Measurements from ENCODE around the gene RGS16. TPM values are rescaled to one million over a fixed set of nuclear protein-coding genes. Genes with fewer than 3 reads are reported as not detected.

The RGS16 gene
- total and polyA plus RNA-seq, 9 of the 15 experiments (the other 6 are each of a cell fraction or from before 2014, with no cell fraction given): 0.07 to 0.55 (median 0.36) TPM

GRCh38 chr1:182625024-182625423 is 20.8 kb upstream of the RGS16 start (continued):
- TF ChIP-seq ZBTB33 (CRISPR knock-in tag; IDR thresholded peaks at IDR 0.05) (no peak), POLR2AphosphoS2 (IDR thresholded peaks at IDR 0.05; ENCODE audit: low read length) (no peak)

DNA sequence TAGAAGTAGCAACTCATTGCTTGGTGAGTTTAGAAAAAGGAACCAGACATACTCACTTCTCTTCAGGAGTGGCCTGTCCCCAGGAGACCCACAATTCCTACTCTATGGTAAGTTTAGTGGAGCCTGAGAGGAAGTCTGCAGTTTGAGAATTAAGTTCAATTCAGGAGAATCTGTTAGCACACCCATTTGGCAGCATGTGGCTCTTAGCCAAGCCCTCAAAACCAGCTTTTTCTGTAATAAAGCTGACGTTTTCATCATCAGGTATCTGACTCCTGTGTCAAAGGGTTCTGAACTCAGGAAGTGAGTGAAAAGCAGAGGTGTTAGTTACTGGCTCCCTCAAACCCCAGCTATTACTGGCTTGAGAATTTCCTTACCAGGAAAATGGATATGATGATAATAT is 20.4 kb upstream of the RGS16 start:
- 0% methylated on average over 1 of the region's 1 CpG for whole genome bisulfite sequencing (ENCODE audit: insufficient coverage, low coverage, missing lambda C conversion rate)
- no peak overlapping the region for H2AFZ ChIP-seq (ENCODE audit: low read depth, low read length)
- intact Hi-C loops (cut with micrococcal nuclease): no loop called here

More for the DNA sequence above, 20.4 kb upstream of the RGS16 start:
- FAIRE-seq (no peak), DNase-seq (ENCODE audit: extremely low read depth in 1 of 4, low spot score in 3 of 4) (no peak), ATAC-seq (no peak)
- TF ChIP-seq FOXA3 (CRISPR knock-in tag; conservative IDR thresholded peaks at IDR 0.05 in 1 of 2, IDR thresholded peaks at IDR 0.05 in 1 of 2): no peak
- no peak for TF ChIP-seq MAZ (CRISPR knock-in tag; conservative IDR thresholded peaks at IDR 0.05 in 1 of 2, IDR thresholded peaks at IDR 0.05 in 1 of 2)
- TF ChIP-seq ERF (CRISPR knock-in tag; IDR thresholded peaks at IDR 0.05): no peak
- no peak for TF ChIP-seq FOXJ3 (CRISPR knock-in tag; IDR thresholded peaks at IDR 0.05)
- TF ChIP-seq TOE1 (IDR thresholded peaks at IDR 0.05; ENCODE audit: borderline replicate concordance): no peak
- TF ChIP-seq TOE1 (CRISPR knock-in tag; IDR thresholded peaks at IDR 0.05; ENCODE audit: borderline replicate concordance, low read depth): no peak
- no peak for TF ChIP-seq RBM15 (IDR thresholded peaks at IDR 0.05; ENCODE audit: insufficient read depth, low read length)
- in situ Hi-C loops (cut with MboI): no loop called here
- ChIA-PET CTCF (ENCODE audit: low intra/inter-chr PET ratio) (no interaction called here), POLR2A (interaction anchor here (0.5 to 0.8 kb wide), 2 partner anchors 332 to 363 kb away, joined by 3 to 4 read pairs; no protein-coding TSS in a partner anchor)
- Histone ChIP-seq H3K36me3 (ENCODE audit: control insufficient read depth, insufficient read depth, low read length) (no peaks in the 10 kb centered on the region), H4K20me1 (replicated peaks; ENCODE audit: control insufficient read depth, insufficient read depth, low read length) (no peaks in the 10 kb centered on the region), H3K4me1 (replicated peaks in 1 of 2; ENCODE audit: control insufficient read depth in 2 of 2, insufficient read depth in 2 of 2, low read length in 2 of 2) (no peaks in the 10 kb centered on the region), H3K9ac (ENCODE audit: insufficient read depth in 1 of 2, low read depth in 2 of 2, low read length in 2 of 2) (no peak overlapping the region), H3K4me3 (no peak overlapping the region), H3K9me3 (replicated peaks; ENCODE audit: control insufficient read depth, insufficient read depth, low read depth, low read length) (no peaks in the 10 kb centered on the region), H3K79me2 (ENCODE audit: control insufficient read depth, insufficient read depth, low read length) (no peaks in the 10 kb centered on the region), H3K4me2 (ENCODE audit: insufficient read depth, low read length) (no peak overlapping the region), H3K27ac (ENCODE audit: extremely low read depth, low read depth, low read length) (no peak overlapping the region), H3K27me3 (ENCODE audit: control insufficient read depth in 2 of 2, insufficient read depth in 2 of 2, low read length in 2 of 2) (peaks cover 10 to 31% of the 10 kb centered on the region in 2 experiments), H3K9me1 (ENCODE audit: control insufficient read depth, insufficient read depth, low read length) (no peaks in the 10 kb centered on the region)
- no TSS peak for BruUV-seq (replicated peaks)

All from K562 (cell line).